SK-N-SH (cell line): ENCODE results near the gene ZNF219.

Experiments used
- CTCF ChIP-seq: fragments of 200-600 bp; sonication (generic); IDR thresholded peaks from 2 replicates; pipeline ENCODE4 v1.6.1; 2017; ENCODE audit warnings: antibody characterized with exemption, mild to moderate bottlenecking, moderate library complexity
- EZH2phosphoT487 ChIP-seq: fragments of 200-600 bp; sonication (generic); IDR thresholded peaks from 2 replicates; pipeline ENCODE4 v1.6.1; 2017; ENCODE audit warnings: low read depth, mixed run types, mild to moderate bottlenecking, antibody characterized with exemption, moderate library complexity, borderline replicate concordance
- FOSL2 ChIP-seq: IDR thresholded peaks from 2 replicates; pipeline ENCODE4 v1.4.0; 2012; ENCODE audit warnings: low read depth, mild to moderate bottlenecking, moderate library complexity, borderline replicate concordance
- TEAD4 ChIP-seq: IDR thresholded peaks from 2 replicates; pipeline ENCODE4 v1.4.0; 2012; ENCODE audit warnings: mild to moderate bottlenecking, borderline replicate concordance; ENCODE audit not compliant: insufficient read depth

GRCh38 chr14:21092273-21093011, 6.0 kb downstream of the ZNF219 start:
- TF ChIP-seq EZH2phosphoT487 (no peak), CTCF (peak; percentile 97), FOSL2 (no peak), TEAD4 (no peak)
